ENCODE data around the gene KCNQ1OT1.

KCNQ1OT1 gene

DNA sequence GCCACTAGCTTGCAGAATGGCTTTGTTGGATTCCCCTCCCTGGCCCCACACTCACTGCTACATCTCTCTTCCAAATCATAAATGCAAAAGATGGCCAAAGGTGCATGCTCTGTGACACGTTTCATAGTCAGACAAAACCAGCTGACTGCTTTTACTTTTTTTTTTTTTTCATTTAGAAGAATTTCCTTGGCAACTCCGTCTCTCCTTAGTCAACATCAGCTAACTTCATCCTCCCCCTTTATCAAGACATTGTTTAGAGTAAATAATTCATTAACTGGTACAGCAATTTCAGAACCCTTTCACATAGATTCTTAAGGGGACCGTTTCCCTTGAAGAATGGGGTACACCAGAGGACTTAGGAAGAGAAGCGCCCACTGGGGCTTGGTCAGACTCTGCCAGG, 16.0 kb downstream of the KCNQ1OT1 start:
- H3K27ac Mint-ChIP-seq: no peak overlapping the region
- H3K36me3 Mint-ChIP-seq (ENCODE audit: low read depth): peaks cover 1% of the 10 kb centered on the region
- no peak overlapping the region for H3K4me3 Mint-ChIP-seq
- H3K27me3 Mint-ChIP-seq (ENCODE audit: low read depth): no peaks in the 10 kb centered on the region
- H3K9me3 Mint-ChIP-seq: no peaks in the 10 kb centered on the region
- peaks cover 3% of the 10 kb centered on the region for H3K4me1 Mint-ChIP-seq (ENCODE audit: low read depth)

- H3K27ac Mint-ChIP-seq: no peak overlapping the region
- no peaks in the 10 kb centered on the region for H3K27me3 Mint-ChIP-seq (ENCODE audit: low read depth)
Measured at GRCh38 chr11:2681408-2682145, 18.2 kb downstream of the KCNQ1OT1 start.

DNA sequence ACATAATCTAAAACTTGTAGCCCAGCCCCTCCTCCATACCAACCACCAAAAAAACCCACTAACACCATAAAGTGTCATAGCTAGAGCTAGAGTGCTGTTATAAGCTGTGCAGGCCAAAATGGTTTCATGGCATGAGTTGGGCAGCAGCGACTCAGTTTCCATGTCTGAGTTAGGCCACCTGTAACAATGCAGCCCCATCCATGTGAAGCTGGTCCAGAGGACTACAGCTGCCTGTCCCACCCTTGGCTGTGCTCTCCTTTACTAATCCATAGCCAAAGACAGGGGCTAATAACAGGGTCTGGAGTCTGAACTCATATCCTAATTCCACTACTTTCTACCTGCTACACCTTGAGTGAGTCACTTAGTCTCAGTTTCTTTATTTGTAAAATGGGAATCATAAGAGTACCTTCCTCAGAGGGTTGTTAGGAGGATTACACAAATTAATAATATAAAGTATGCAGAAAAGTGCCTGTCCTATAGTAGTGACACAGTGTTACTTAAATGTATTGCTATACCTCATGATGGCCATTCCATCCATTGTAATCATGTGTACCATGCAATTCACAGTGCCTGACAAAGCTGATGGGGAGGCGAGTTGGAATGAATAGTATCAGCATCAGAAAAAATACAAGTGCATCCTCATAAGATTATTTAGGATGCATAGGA, 20.6 kb downstream of the KCNQ1OT1 start:
- Mint-ChIP-seq H3K36me3 (ENCODE audit: low read depth) (peaks cover 1% of the 10 kb centered on the region), H3K4me3 (no peak overlapping the region), H3K4me1 (ENCODE audit: low read depth) (peaks cover 3% of the 10 kb centered on the region), H3K27me3 (ENCODE audit: low read depth) (no peaks in the 10 kb centered on the region), H3K9me3 (no peaks in the 10 kb centered on the region), H3K27ac (no peak overlapping the region)

More at GRCh38 chr11:2681408-2682145, 18.2 kb downstream of the KCNQ1OT1 start:
- Mint-ChIP-seq H3K36me3 (ENCODE audit: low read depth) (peaks cover 1% of the 10 kb centered on the region), H3K4me3 (no peak overlapping the region), H3K4me1 (ENCODE audit: low read depth) (peaks cover 3% of the 10 kb centered on the region), H3K9me3 (no peaks in the 10 kb centered on the region)

DNA sequence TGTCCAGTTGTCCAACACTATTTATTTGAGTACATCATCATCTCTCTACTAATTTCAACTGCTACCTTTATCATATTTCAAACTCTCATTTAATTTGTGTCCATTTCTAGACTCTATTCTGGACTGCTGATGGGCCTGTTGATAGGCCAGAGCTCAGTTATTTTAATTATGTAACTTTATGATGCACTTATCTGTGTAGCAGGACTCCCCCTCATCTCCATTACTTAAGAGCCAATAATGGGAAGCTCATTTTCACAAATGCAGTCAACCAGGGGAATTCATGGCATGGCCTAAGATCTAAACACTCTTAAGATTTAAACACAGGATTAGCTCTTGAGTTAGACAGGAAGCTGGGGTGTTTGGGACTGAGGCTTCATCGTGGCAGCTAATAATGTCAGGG, 21.4 kb downstream of the KCNQ1OT1 start:
- no peaks in the 10 kb centered on the region for H3K27me3 Mint-ChIP-seq (ENCODE audit: low read depth)
- H3K27ac Mint-ChIP-seq: no peak overlapping the region
- peaks cover 1% of the 10 kb centered on the region for H3K36me3 Mint-ChIP-seq (ENCODE audit: low read depth)
- H3K4me3 Mint-ChIP-seq: no peak overlapping the region
- peaks cover 5% of the 10 kb centered on the region for H3K4me1 Mint-ChIP-seq (ENCODE audit: low read depth)
- no peaks in the 10 kb centered on the region for H3K9me3 Mint-ChIP-seq

GRCh38 chr11:2677127-2677526, 22.7 kb downstream of the KCNQ1OT1 start:
- H3K27ac Mint-ChIP-seq: no peak overlapping the region
- H3K27me3 Mint-ChIP-seq (ENCODE audit: low read depth): no peaks in the 10 kb centered on the region
- no peaks in the 10 kb centered on the region for H3K9me3 Mint-ChIP-seq
- peaks cover 1% of the 10 kb centered on the region for H3K36me3 Mint-ChIP-seq (ENCODE audit: low read depth)
- H3K4me3 Mint-ChIP-seq: no peak overlapping the region
- H3K4me1 Mint-ChIP-seq (ENCODE audit: low read depth): peaks cover 3% of the 10 kb centered on the region

DNA sequence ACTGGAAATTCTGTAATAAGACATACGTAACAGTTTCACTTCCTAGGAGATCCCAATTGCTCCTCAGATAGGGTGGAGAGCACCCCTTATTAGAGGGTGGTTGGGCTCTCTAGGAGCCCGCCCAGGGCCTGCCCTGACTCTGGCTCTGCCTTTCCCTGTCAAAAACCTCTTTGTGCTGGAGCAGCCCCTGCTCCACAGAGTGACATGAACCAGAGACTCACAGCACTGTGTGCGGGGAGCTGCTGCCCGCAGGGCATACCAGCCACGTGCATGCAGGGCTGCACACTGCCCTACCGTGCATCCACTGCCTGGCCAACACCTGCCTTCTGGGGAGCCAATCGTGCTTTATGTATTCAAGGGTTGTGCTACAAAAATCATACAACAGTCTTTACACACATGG, 24.3 kb downstream of the KCNQ1OT1 start:
- Mint-ChIP-seq H3K27ac (no peak overlapping the region), H3K27me3 (ENCODE audit: low read depth) (no peaks in the 10 kb centered on the region), H3K4me1 (ENCODE audit: low read depth) (peaks cover 2% of the 10 kb centered on the region), H3K9me3 (no peaks in the 10 kb centered on the region), H3K4me3 (no peak overlapping the region), H3K36me3 (ENCODE audit: low read depth) (no peaks in the 10 kb centered on the region)

DNA sequence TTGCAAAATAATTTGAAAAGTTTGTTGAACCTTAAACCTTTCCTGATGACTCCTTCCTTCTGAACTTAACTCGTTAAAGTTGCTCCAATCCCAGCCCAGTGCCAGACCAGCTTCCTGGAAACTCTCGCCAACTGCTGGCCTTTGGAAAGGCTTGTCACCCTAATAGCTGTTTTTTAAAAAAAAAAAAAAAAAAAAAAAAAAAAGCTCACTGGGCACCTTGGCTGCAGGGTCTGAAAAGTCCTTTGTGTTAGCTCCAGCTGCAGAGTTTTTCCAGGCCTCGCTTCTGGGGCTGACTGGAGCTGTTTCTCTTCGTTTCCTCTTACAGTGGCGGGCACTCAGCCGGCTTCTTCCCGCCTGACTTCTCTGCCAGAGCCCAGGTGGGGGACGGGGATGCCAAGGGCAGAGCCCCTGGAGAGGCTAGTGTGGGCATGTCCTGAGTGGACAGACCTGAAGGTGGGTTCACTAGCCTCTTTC, 25.1 kb downstream of the KCNQ1OT1 start:
- H3K4me3 Mint-ChIP-seq: no peak overlapping the region
- no peaks in the 10 kb centered on the region for H3K9me3 Mint-ChIP-seq
- no peaks in the 10 kb centered on the region for H3K36me3 Mint-ChIP-seq (ENCODE audit: low read depth)
- no peak overlapping the region for H3K27ac Mint-ChIP-seq
- peaks cover 2% of the 10 kb centered on the region for H3K4me1 Mint-ChIP-seq (ENCODE audit: low read depth)
- H3K27me3 Mint-ChIP-seq (ENCODE audit: low read depth): no peaks in the 10 kb centered on the region

DNA sequence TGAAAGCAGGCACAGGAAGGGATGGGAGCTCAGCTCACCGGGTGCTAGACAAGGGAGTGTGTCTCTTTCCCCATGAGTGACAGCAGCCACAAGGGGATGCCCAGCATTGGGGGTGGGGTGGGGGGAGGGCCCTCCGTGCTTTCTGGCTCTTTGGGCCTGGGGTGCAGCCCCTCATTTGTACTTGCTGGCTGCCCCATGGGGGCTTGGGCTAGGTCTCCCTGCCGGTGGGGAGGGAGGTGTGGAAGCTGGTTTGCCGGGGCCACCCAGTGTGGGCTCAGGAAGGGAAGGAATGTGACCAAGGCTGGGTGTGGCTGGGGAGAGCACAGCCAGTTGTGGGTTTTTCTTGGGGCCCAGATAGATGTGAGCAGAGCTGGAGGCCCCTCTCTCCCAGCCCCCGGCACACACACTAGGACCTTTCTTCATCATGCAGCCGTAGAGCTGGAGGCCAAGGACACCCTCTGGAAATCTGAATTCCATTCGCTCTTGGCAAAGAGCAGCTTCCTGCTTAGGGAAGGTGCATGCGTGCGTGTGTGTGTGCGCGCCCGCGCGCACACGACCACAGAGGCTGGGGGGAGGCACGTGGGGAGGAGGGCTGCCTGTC, 25.8 kb downstream of the KCNQ1OT1 start:
- Mint-ChIP-seq H3K4me1 (ENCODE audit: low read depth) (peaks cover 2% of the 10 kb centered on the region), H3K27ac (no peak overlapping the region), H3K4me3 (no peak overlapping the region), H3K9me3 (no peaks in the 10 kb centered on the region), H3K27me3 (ENCODE audit: low read depth) (no peaks in the 10 kb centered on the region), H3K36me3 (ENCODE audit: low read depth) (no peaks in the 10 kb centered on the region)

DNA sequence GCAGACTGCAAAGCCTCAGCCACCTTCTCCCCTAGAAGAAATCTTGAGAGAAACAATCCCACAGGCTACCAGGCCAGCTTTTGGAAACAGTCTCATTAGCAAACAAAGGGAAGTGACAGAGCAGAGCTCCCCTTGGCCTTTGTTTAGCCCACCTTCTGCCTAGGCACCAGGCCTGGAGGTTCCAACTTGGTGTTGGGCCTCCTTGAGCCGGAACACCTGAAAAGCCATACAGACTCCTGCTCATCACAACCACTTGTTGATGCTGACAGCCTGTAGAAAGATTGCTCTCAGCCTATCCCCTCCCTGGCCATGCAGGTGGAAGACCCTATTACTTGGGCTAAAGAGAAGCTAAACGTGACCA, 26.6 kb downstream of the KCNQ1OT1 start:
- Mint-ChIP-seq H3K27ac (no peak overlapping the region), H3K4me1 (ENCODE audit: low read depth) (peaks cover 2% of the 10 kb centered on the region), H3K9me3 (no peaks in the 10 kb centered on the region), H3K27me3 (ENCODE audit: low read depth) (no peaks in the 10 kb centered on the region), H3K4me3 (no peak overlapping the region), H3K36me3 (ENCODE audit: low read depth) (no peaks in the 10 kb centered on the region)

GRCh38 chr11:2672553-2673249, 27.1 kb downstream of the KCNQ1OT1 start:
- H3K27ac Mint-ChIP-seq: no peak overlapping the region
- H3K4me1 Mint-ChIP-seq (ENCODE audit: low read depth): peaks cover 2% of the 10 kb centered on the region
- no peak overlapping the region for H3K4me3 Mint-ChIP-seq
- H3K36me3 Mint-ChIP-seq (ENCODE audit: low read depth): no peaks in the 10 kb centered on the region
- H3K9me3 Mint-ChIP-seq: no peaks in the 10 kb centered on the region
- no peaks in the 10 kb centered on the region for H3K27me3 Mint-ChIP-seq (ENCODE audit: low read depth)

- Mint-ChIP-seq H3K27ac (no peak overlapping the region), H3K9me3 (no peaks in the 10 kb centered on the region), H3K4me3 (no peak overlapping the region), H3K27me3 (ENCODE audit: low read depth) (no peaks in the 10 kb centered on the region), H3K36me3 (ENCODE audit: low read depth) (no peaks in the 10 kb centered on the region), H3K4me1 (ENCODE audit: low read depth) (peaks cover 2% of the 10 kb centered on the region)
Measured at GRCh38 chr11:2671748-2672147, 28.0 kb downstream of the KCNQ1OT1 start.

DNA sequence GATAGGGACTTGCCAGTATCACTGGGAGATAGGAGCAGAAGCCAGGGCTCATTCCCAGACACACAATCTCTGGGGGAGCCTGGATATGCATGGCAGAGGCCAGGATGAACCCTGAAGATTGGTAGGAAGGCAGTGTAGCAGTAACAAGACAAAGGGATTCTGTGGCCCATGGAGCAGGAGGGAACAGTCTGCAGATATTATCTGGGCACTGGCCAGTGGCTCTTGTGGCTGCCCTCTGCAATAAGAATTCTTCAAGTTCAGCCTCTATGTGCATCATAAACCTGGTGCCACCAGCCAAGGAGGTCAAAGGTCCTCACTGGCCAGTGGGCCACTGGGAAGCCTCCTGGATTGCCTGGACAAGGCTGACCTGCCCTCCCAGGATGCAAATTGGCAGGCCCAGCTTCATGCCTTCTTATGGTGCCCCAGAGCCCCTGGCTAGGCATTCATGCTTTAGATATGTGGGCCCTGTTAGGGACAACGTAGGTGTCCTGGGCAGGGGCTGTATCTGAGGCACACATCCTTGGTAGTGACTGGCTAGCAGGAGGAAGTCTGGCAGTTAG, 29.2 kb downstream of the KCNQ1OT1 start:
- Mint-ChIP-seq H3K27ac (no peak overlapping the region), H3K9me3 (no peaks in the 10 kb centered on the region)

GRCh38 chr11:2669634-2670469, 29.9 kb downstream of the KCNQ1OT1 start:
- Mint-ChIP-seq H3K4me3 (no peak overlapping the region), H3K9me3 (no peaks in the 10 kb centered on the region), H3K27ac (no peak overlapping the region), H3K36me3 (ENCODE audit: low read depth) (no peaks in the 10 kb centered on the region), H3K4me1 (ENCODE audit: low read depth) (peaks cover 2% of the 10 kb centered on the region), H3K27me3 (ENCODE audit: low read depth) (no peaks in the 10 kb centered on the region)

More for the DNA sequence above, 29.2 kb downstream of the KCNQ1OT1 start:
- Mint-ChIP-seq H3K27me3 (ENCODE audit: low read depth) (no peaks in the 10 kb centered on the region), H3K4me1 (ENCODE audit: low read depth) (peaks cover 2% of the 10 kb centered on the region), H3K36me3 (ENCODE audit: low read depth) (no peaks in the 10 kb centered on the region), H3K4me3 (no peak overlapping the region)

DNA sequence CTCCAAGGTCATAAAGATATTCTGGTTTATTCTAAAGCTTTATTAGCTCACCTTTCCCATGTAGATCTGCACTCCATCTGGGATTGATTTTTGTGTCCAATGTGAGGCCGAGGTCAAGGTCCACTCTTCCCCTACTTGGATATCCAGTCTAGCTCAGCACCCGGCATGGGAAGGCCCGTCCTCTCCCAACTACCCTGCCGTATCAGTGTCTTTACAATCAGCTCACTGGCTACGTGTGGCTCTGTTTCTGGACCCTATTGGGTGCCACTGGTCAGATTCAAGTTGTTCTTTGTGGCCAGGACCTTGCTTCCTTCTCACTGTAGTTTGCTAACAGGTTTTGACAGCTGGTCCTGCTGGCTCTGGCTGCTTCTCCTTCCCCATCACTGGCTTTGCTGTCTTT, 30.9 kb downstream of the KCNQ1OT1 start:
- Mint-ChIP-seq H3K27ac (no peak overlapping the region), H3K9me3 (no peaks in the 10 kb centered on the region), H3K36me3 (ENCODE audit: low read depth) (no peaks in the 10 kb centered on the region), H3K27me3 (ENCODE audit: low read depth) (no peaks in the 10 kb centered on the region), H3K4me3 (no peak overlapping the region), H3K4me1 (ENCODE audit: low read depth) (peaks cover 2% of the 10 kb centered on the region)

All from T-helper 1 cell treated with Interleukin-12 subunit alpha and Interleukin-12 subunit beta and Interleukin-4 antibody, amounts not matched to agents 30 μg/mL and 1 μg/mL, for 36 hours (primary cell).